GM18498 (cell line): ENCODE results near the gene CDC7.
"Not testable (repeated sequence)": the region's sequence is repeated elsewhere in the genome, so short reads cannot be mapped to it uniquely, and the experiment has no call there.

ENCODE experiments used
- ATAC-seq: cut with Tn5 transposase; IDR thresholded peaks from one replicate; pipeline ENCODE4 v1.9.1; 2021; ENCODE audit warnings: mild to moderate bottlenecking, moderate library complexity; ENCODE audit not compliant: unreplicated experiment

The CDC7 gene

GRCh38 chr1:91500756-91501522 lies at the start of gene CDC7:
CDC7 (plus strand) TSS chr1:91500851; CDS start chr1:91501717, 866 bp downstream.
- ATAC-seq: peak; percentile 85

- no peak for ATAC-seq
These were observed 46.5 kb upstream of the CDC7 start for GRCh38 chr1:91454136-91454535.

- ATAC-seq: no peak
These were observed 45.3 kb upstream of the CDC7 start for GRCh38 chr1:91455334-91455733.

- no peak for ATAC-seq
These were observed 44.8 kb upstream of the CDC7 start for GRCh38 chr1:91455896-91456295.

GRCh38 chr1:91465350-91465749 lies 35.3 kb upstream of the CDC7 start:
- ATAC-seq: not testable (repeated sequence)

GRCh38 chr1:91476533-91477217 lies 24.0 kb upstream of the CDC7 start:
- no peak for ATAC-seq

GRCh38 chr1:91487469-91487868 lies 13.2 kb upstream of the CDC7 start:
- ATAC-seq: no peak

GRCh38 chr1:91490501-91490900 lies 10.2 kb upstream of the CDC7 start:
- ATAC-seq: no peak

GRCh38 chr1:91498035-91498434 lies 2.6 kb upstream of the CDC7 start:
- ATAC-seq: no peak

GRCh38 chr1:91498498-91499245 lies 2.0 kb upstream of the CDC7 start:
- no peak for ATAC-seq

- ATAC-seq: no peak
These were observed 1.3 kb upstream of the CDC7 start for GRCh38 chr1:91499346-91499745.

GRCh38 chr1:91499904-91500755 lies 521 bp upstream of the CDC7 start:
- ATAC-seq: peak; percentile 17

- peak; percentile 19 for ATAC-seq
These were observed 836 bp downstream of the CDC7 start for GRCh38 chr1:91501523-91501851.

GRCh38 chr1:91501971-91502671 lies 1.5 kb downstream of the CDC7 start:
- ATAC-seq: no peak

GRCh38 chr1:91502672-91503184 lies 2.1 kb downstream of the CDC7 start:
- no peak for ATAC-seq

- no peak for ATAC-seq
These were observed 2.8 kb downstream of the CDC7 start for GRCh38 chr1:91503332-91503900.

GRCh38 chr1:91503975-91504530 lies 3.4 kb downstream of the CDC7 start:
- ATAC-seq: no peak

- no peak for ATAC-seq
These were observed 4.4 kb downstream of the CDC7 start for GRCh38 chr1:91505086-91505485.

- ATAC-seq: no peak
These were observed 5.4 kb downstream of the CDC7 start for GRCh38 chr1:91506071-91506470.
